HG03066 (cell line): ENCODE results near the gene OR2H1.
"Not testable (repeated sequence)": the region's sequence is repeated elsewhere in the genome, so short reads cannot be mapped to it uniquely, and the experiment has no call there.

Experiments used
- ATAC-seq: cut with Tn5 transposase; IDR thresholded peaks from one replicate; pipeline ENCODE4 v1.9.1; 2021; ENCODE audit warnings: low read depth; ENCODE audit not compliant: unreplicated experiment

OR2H1 gene

DNA sequence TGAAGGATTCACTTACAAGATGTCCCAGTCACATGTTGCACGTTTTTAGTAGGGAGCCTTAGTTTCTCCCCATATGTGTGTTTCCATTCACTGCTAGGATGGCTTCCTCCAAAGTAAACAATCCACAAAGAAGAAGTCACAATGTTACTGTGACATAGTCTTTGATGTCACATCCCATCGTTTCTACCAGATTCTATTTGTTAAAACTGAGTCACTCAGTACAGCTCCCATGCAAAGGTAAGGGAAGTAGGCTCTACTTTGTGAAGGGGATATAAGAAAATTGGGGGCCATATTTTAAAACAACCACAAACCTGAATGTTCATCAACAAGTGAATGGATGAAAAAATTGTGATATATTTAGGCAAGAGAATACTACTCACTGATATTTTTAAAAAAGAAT is at the start of gene OR2H1, which contains the start of gene OR11A1:
TSS of gene OR2H1 (plus strand) at position 185 of the 400 bp plus-strand sequence. CDS start 4,615 bp downstream, outside the sequence.
TSS of gene OR11A1 (minus strand) at position 101 of the 400 bp plus-strand sequence. CDS start 29,430 bp downstream, outside the sequence.
- ATAC-seq: no peak

DNA sequence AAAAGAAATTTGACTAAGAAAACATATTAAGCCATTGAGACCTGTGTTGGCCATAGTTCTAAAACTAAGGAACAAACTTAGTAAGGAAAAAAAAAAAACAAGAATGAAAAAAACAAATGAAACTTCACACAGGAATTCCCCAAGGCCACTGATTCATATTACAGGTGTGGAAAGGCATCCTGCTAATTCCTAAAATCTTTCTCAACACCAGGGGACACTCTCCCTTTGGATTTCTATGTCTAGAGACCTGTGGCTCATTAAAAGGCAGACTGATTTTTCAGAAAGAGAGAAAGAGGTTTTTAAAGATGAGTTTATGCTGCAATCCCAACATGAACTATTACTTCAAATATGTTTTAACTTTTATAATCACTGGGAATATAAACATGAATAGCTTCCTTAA is 42.4 kb upstream of the OR2H1 start, which contains the start of gene OR12D1:
TSS of gene OR12D1 (plus strand) at position 341 of the 400 bp plus-strand sequence.
- ATAC-seq: no peak

DNA sequence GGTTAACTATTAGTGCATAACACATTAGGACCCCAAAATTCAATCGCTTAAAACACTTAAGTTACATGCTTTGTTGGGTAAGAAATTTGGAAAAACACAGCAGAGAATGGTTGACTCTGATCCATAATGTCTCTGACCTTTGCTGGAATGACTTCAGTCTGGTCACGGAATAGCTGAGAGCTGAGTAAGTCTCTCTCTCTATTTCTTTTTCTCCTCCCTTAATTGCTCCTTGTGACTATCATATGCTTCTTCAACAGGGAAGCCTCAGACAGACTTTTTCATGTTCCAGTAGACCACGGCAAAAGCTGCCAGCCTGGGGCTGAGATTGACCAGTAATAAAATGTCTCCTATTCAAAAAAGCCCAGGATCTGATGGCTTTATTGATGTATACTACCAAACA is 37.4 kb upstream of the OR2H1 start:
- ATAC-seq: no peak

DNA sequence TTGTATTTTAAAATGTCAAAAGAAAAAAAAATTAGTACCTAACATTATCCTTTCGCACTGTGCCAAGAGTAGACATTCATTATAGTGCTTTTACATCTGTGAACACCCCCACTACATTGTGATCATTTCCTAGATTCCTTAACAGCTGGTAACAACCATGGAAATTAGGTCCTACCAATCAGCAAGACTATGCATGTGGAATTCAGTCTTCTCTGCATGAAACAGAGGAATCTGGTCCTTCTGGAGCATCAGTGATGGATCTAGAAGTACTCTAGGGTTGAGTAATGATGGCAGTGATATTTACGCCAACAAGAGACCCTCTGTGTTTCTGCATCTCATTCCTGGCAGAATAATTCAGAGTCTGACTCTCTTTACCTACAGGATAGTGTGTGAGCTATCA is 32.8 kb upstream of the OR2H1 start:
- no peak for ATAC-seq

DNA sequence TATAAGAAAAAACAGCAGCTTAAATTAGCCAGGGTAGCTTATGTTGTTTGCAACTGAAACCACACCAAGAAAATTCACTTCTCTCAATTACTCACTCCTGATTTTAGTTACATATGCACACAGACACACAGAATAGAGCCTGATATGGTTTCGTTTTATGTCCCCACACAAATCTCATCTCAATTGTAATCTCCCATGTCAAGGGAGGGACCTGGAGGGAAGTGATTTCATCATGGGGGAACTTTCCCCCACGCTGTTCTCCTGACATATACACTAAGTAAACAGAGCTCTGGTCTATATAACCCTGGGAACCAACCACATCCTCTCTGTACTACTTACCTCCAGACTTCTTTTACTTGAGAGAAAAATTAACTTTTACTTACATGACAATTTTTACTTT is 32.4 kb upstream of the OR2H1 start:
- ATAC-seq: no peak

DNA sequence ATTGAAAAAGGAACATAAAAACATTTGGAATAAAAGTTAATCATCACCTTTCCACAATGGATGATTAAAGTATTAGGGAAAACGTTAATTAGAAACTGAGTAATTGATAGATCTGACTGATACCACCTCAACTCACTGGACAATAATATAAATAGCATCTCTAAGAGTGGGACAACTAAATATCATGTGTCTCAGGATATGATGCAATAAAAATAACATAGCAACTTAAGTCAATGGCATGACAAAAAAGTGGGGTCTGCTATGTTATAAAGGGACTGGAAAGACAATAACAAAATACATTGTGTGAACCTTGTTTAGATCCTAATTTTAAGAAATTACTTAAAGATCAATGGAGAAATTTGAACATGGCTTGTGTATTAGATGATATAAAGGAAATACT is 31.9 kb upstream of the OR2H1 start:
- ATAC-seq: no peak

DNA sequence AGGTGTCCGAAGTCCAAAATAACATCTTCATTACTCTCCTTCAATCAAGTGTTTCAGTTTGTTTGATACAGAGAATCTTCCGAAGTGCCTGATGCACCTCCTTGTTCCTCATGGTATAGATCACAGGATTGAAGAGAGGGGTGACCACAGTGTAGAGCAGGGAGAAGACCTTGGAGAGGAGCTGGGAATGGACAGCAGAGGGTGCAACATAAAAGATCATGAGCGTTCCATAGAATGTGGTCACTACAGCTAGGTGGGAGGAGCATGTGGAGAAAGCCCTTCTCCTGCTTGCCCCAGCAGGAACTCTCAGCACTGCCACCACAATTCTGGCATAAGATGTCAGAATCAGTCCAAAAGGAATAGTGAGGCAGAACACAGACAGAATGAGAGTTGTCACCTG is 30.3 kb upstream of the OR2H1 start:
- no peak for ATAC-seq

DNA sequence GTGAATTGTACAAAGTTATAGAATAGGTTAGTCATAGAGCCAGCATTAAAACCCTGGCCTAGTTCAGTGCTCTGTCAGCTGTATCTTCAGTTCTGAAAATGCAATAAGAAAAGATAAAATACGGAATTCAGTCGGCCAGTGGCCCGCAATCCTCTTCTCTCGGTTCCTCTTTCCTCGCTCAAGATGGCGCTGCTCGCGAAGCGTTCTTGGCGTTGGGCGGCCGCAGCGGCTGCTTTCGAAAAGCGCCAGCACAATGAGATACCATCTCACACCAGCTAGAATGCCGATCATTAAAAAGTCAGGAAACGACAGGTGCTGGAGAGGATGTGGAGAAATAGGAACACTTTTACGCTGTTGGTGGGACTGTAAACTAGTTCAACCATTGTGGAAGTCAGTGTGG is 20.2 kb upstream of the OR2H1 start:
- not testable (repeated sequence) for ATAC-seq

DNA sequence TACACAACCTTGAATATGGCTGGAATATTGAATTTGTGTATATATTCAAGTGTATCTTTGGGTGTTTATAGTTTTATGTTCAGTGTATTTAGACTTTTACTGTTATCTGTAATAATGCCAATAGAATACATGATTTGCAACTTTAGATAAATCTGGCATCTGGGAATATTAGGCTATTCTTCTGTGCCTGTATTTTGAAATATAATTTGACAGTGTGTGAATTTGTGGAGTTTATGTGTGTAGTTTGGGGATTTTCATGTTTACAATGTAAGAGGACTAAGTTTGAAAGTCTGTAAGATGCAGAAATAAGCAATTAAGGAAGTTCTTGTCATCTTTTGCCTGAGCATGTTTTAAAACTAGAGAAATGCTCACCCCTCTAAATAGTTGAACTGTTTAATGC is 17.9 kb upstream of the OR2H1 start, which contains the start of gene OR10C1:
TSS of gene OR10C1 (plus strand) at position 301 of the 400 bp plus-strand sequence. CDS start 710 bp downstream, outside the sequence.
- ATAC-seq: no peak

DNA sequence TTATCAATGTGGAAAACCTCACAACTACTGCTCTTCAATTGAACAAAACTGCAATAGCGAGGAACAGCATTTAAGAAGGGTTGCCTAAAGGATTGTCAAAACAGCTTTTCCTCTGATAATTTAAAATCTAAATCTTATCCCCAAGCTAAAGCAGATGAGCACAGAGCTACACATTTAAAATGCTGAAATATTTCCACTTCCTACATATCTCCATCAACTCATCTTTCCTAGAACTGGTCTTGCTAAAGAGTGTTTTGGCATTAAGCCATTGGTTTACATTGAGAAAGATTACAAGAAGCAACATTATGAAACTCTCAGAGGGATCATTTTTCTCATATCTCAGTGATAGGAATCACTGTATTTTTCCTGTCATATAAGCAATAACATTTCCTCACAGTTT is 14.2 kb upstream of the OR2H1 start:
- no peak for ATAC-seq

DNA sequence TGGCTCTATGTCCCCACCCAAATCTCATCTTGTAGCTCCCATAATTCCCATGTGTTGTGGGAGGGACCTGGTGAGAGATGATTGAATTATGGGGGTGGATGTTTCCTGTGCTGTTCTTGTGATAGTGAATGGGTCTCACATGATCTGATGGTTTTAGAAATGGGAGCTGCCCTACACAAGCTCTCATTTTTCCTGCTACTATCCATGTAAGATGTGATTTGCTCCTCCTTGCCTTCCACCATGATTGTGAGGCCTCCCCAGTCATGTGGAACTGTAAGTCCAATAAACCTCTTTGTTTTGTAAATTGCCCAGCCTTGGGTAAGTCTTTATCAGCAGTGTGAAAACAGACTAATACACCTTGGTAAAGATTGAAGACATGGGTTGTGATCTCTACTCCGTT is 12.9 kb upstream of the OR2H1 start:
- not testable (repeated sequence) for ATAC-seq

DNA sequence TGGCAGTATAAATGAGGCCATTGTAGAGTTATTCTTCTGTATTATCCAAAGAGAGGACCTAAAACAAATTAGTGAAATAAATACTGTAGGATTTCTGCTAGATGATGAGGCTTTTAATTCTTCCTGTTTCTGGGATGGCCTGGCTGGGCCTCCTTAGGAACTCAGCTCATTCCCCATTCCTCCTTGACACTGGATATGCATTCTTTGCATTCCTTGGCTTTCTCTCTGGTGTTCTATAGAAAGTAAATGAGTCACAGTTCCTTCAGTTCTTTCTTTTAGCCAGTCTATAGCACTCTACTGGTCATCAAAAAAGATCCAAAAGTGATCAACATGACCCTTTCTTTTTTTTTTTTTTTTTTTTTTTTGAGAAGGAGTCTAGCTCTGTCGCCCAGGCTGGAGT is 9.3 kb upstream of the OR2H1 start:
- ATAC-seq: no peak

DNA sequence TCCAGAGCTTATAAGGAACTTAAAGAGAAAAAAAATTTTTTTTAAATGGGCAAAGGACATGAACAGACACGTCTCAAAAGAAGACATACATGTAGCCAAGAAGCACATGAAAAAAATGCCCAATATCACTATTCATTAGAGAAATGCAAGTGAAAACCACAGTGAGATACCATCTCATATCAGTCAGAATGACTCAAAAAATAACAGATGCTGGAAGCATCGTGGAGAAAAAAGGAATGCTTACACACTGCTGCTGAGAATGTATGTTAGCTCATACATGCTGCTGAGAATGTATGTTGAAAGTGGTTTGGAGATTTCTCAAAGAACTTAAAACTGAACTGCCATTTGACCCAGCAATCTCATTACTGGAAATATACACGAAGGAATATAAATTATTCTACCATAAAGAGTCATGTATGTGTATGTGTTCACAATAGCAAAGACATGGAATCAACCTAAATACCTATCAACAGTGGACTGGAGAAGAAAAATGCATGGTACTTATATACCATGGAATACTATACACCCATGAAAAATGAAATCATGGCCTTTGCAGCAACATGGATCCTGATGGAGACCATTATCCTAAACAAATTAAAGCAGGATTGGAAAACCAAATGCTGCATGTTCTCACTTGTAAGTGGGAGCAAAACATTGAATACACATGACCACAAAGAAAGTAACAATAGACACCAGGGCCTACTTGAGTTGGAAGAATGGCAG is 5.3 kb upstream of the OR2H1 start:
- ATAC-seq: no peak

DNA sequence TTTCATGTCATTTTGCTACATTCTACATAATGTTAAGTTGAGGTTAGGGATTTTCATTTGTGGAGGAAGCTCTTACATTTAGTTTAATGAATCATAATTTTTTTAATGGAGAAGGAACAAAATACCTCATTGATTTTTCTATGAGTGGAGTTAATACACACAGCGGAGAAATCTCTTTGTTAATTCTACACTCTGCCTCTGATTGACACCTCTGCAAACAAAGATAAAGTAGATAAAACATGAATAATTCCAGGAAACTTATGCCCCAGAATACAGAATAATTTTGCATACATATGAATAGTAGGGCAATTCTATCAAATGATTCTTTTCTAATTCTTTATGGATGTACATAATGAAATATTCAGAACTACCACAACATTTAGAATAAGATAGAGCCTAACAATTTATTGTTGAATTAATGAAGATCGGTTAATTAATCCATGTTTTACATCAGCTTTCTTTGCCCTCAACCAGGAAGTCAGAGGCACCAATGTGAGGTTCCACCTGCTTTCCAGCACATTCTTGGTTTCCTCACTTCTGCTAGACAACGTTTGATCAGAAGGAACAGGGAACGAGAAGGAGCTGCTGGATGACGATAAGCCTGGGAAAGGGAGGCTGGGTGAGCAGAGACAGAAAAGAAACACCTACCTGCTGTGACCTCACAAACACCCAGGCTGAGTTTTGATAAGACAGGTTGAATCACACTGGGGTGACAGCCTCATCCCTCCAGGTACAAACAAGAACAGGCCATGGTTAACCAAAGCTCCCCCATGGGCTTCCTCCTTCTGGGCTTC is 4.3 kb downstream of the OR2H1 start:
- ATAC-seq: no peak

DNA sequence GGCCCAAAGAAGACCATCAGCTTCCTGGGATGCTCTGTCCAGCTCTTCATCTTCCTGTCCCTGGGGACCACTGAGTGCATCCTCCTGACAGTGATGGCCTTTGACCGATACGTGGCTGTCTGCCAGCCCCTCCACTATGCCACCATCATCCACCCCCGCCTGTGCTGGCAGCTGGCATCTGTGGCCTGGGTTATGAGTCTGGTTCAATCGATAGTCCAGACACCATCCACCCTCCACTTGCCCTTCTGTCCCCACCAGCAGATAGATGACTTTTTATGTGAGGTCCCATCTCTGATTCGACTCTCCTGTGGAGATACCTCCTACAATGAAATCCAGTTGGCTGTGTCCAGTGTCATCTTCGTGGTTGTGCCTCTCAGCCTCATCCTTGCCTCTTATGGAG is 5.1 kb downstream of the OR2H1 start:
- ATAC-seq: no peak

DNA sequence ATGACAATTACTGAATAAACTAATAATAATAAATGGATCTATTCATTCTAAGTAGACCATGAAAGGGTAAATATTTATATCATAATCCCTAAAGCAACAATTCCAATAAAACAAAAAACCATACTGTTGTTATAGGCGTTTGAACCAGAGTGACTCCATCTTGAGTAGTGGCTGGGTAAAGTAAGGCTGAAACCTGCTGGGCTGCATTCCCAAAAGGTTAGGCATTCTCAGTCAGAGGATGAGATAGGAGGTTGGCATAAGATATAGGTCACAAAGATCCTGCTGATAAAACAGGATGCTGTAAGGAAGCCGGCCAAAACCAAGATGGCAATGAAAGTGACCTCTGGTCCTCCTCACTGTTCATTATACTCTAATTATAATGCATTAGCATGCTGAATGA is 8.3 kb downstream of the OR2H1 start:
- ATAC-seq: no peak

DNA sequence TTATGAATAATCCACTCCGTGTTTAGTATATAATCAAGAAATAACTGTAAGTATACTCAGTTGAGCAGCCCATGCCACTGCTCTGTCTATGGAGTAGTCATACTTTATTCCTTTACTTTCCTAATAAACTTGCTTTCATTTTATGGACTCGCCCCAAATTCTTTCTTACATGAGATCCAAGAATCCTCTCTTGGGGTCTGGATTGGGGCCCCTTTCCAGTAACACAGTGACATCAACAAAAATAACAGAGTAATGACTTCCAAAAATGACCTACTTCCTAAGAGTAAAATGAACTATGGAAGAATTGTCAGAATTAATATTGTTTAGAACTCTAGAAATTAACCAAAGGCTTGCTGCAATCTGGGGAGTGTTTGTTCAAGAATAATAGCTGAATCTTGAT is 8.8 kb downstream of the OR2H1 start:
- no peak for ATAC-seq

DNA sequence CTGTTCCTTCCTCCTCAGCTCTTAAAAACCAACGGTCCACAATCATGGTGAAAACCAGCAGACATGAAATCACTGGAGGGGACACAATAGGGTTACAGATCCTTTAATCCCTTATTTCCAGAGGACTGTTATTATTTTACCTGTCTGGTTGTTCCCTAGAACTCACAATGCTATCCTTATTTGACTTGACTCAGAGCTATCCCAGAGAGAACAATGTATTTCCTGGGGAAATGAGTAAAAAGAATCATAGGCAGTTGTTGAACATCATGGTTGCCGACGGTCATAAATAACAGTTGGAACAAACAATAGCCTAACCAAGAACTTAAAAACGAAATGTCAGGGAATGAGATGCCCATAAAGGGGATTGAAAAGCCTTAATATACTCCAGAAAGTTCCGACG is 9.3 kb downstream of the OR2H1 start:
- no peak for ATAC-seq

DNA sequence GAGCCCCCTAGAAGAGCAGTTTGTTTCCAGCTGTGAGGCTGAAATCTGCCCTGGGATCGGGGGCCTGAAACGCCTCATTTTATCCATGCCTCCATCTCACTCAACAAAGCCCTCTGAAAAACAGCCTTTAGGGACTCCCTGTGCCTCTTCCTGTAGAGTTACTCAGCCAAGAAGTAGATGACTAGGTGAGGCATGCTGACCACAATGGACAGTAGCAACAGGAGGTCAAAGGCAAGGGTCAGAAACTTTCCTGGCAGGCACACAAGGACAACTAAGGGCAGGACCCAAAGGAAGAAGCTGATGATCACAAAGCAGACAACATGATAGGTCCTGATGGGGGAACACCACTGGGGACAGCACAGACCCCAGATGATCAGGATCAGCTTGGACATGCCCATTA is 18.0 kb downstream of the OR2H1 start:
- no peak for ATAC-seq

DNA sequence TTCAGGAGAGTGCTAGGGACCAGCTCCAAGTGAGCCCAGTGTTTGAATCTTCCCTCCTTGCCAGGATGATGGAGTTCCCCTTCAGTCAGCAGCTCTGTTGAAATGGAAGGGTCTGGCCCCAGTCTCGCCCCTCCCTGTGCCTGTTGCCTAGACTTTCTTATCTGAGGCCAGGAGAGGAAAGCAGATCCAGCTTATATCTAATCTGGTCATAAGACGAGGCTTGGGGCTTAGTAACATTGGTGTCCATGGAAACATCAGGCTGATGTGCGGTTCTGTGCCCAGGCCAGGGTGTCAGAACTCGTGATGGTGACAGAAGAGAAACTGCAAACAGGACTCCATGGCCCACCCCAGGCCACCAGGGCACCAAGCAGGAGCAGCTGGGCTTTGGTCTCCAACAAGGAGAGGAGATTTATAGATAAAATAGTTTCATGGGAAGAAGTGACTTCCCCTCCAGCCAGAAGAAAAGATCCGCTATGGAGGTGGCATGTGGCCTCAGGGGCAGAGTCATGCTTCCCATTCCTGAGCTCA is 21.0 kb downstream of the OR2H1 start:
- ATAC-seq: no peak

DNA sequence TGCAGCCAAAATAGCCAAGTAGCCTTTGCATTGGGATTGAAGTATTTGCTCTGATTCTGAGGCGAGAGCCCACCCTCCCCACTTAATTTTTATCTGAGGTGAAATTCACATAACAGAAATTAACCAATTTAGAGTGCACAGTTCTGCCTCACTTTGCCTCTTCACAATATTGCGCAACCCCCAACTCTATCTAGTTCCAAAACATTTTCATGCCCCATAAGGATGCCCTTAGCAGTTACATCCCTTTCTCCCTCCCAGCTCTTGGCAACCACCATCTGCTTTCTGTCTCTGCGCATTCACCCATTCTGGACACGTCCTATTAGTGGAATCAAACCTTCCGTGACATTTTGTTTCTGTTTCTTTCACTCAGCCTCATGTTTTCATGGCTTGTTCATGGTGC is 21.8 kb downstream of the OR2H1 start:
- ATAC-seq: no peak
